ENCODE results near the gene TAF6.

TAF6 gene

GRCh38 chr7:100064162-100064561 is 55.0 kb downstream of the TAF6 start:
- DNase-seq = no peak

DNA sequence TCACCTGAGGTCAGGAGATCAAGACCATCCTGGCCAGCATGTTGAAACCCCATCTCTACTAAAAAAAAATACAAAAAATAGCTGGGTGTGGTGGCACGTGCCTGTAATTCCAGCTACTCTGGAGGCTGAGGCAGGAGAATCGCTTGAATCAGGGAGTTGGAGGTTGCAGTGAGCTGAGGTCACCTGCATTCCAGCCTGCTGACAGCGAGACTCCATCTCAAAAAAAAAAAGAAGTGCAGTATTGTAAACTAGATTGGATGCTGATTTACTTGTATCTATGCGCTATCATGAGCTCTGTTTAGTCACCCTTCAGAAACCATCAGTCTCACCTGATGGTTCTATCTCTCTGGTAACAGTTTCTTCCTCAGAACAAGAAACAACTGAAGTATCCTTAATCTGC is 55.8 kb downstream of the TAF6 start:
- no peak for DNase-seq

DNA sequence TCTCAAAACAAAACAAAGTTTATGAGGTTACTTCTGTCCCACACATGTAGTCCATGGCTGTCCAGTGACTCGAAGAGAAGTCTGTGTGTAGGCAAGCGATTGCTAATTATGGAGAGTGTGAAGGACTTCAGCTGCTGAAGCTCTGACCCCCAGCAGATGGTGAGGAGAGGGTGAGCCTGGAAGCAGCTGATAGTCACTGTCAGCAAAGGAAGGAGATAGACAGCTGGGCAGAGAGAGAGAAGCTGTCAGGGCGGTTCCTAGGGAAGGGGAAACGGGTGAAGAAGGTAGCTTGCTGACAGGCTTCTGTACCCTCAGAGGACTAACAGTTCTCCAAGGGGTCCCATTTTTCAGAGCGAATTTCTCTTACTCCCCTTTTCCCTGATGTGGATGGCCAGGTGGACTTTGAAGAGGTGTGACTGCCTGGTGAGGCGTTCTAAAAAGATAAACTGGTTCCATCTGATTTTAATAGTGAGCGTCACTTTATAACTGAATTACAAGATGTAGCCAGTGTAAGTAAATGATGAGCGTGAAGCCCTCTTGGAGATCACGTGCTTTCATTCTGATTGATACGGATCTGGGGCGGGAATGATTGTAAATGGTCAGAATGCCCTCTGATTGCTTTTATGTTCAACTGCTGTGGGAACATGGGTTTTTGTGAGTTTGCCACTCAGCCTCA is 57.5 kb downstream of the TAF6 start:
- peak; percentile 84 for DNase-seq

GRCh38 chr7:100059251-100059739 is 59.9 kb downstream of the TAF6 start:
- DNase-seq = peak; percentile 74

Data from hematopoietic multipotent progenitor cell treated with erythropoietin and hydrocortisone succinate and interleukin-3 and kit ligand, for 6 days (in vitro differentiated cells).